ENCODE data around the gene ARHGEF7. TPM values are rescaled to one million over a fixed set of nuclear protein-coding genes. Genes with fewer than 3 reads are reported as not detected.

The ARHGEF7 gene
- total RNA-seq, 2 donors from 2014 or later, result 49.5 to 53.5 TPM

DNA sequence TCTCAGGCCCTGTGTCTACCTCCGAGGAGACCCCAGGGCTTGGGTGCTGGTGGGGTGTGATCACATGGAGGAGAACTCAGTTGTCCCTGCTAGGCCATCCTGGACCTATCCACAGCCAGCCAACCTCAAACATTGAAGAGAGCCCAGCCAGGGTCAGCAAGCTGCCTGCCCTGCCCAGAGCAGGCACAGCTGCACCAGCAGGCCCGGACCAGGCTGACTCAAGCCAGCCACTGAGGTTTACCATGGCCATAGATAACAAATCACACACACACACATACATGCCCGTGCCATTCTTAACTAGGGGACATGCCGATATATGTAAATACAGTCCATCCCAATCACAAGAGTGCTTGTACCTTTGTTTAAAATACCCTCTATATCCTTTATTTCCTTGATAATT is 8.1 kb downstream of the ARHGEF7 start:
- Mint-ChIP-seq H3K27ac (no peak overlapping the region), H3K4me3 (no peak overlapping the region), H3K4me1 (no peaks in the 10 kb centered on the region), H3K36me3 (ENCODE audit: low read depth) (no peaks in the 10 kb centered on the region), H3K27me3 (ENCODE audit: insufficient read depth) (peaks cover 21% of the 10 kb centered on the region), H3K9me3 (no peaks in the 10 kb centered on the region)
- Histone ChIP-seq H3K27me3 (ENCODE audit: control insufficient read depth, insufficient read depth, low read length, poor library complexity, severe bottlenecking) (peaks cover 7% of the 10 kb centered on the region), H3K36me3 (ENCODE audit: control insufficient read depth, insufficient read depth, low read length) (no peaks in the 10 kb centered on the region), H3K9ac (ENCODE audit: extremely low read depth, low read length, poor library complexity, severe bottlenecking) (no peak overlapping the region), H3K27ac (ENCODE audit: low read depth, low read length) (no peak overlapping the region), H3K9me3 (ENCODE audit: control insufficient read depth, low read length) (no peaks in the 10 kb centered on the region), H3K4me1 (ENCODE audit: control insufficient read depth, insufficient read depth, low read length) (no peaks in the 10 kb centered on the region), H3K4me3 (ENCODE audit: low read length) (no peak overlapping the region)
- TF ChIP-seq, protein P1, sequence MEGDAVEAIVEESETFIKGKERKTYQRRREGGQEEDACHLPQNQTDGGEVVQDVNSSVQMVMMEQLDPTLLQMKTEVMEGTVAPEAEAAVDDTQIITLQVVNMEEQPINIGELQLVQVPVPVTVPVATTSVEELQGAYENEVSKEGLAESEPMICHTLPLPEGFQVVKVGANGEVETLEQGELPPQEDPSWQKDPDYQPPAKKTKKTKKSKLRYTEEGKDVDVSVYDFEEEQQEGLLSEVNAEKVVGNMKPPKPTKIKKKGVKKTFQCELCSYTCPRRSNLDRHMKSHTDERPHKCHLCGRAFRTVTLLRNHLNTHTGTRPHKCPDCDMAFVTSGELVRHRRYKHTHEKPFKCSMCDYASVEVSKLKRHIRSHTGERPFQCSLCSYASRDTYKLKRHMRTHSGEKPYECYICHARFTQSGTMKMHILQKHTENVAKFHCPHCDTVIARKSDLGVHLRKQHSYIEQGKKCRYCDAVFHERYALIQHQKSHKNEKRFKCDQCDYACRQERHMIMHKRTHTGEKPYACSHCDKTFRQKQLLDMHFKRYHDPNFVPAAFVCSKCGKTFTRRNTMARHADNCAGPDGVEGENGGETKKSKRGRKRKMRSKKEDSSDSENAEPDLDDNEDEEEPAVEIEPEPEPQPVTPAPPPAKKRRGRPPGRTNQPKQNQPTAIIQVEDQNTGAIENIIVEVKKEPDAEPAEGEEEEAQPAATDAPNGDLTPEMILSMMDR (conservative IDR thresholded peaks at IDR 0.05), result no peak
- WGBS, 2 experiments (ENCODE audit: insufficient coverage in 1 of 2, insufficient read length in 1 of 2), result 92 to 95% methylated on average over 2 to 4 of the region's 4 CpGs
- DNase-seq, result no peak

DNA sequence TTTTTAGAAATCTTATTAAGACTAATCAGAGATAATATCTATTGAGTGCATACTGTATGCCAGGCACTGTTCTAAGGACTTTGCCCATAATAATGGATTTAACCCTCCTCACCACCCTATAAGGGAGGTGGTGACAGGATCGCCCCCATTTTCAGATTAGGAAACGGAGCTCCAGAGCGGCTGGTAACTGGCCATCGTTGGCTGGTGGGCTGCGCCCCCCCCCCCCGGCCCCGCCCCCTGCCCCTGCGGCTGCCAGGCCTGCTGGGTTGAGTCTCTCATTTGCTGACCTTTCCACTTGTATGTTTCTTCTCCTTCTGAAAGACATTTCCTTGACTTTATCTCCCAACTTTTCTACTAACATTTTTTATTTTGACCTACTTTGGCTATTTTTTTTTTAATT is 8.5 kb downstream of the ARHGEF7 start:
- Mint-ChIP-seq H3K27me3 (ENCODE audit: insufficient read depth) (peaks cover 19% of the 10 kb centered on the region), H3K36me3 (ENCODE audit: low read depth) (no peaks in the 10 kb centered on the region), H3K4me1 (no peaks in the 10 kb centered on the region), H3K9me3 (no peaks in the 10 kb centered on the region), H3K27ac (no peak overlapping the region), H3K4me3 (no peak overlapping the region)
- Histone ChIP-seq H3K36me3 (ENCODE audit: control insufficient read depth, insufficient read depth, low read length) (no peaks in the 10 kb centered on the region), H3K9me3 (ENCODE audit: control insufficient read depth, low read length) (no peaks in the 10 kb centered on the region), H3K9ac (ENCODE audit: extremely low read depth, low read length, poor library complexity, severe bottlenecking) (no peak overlapping the region), H3K4me3 (ENCODE audit: low read length) (no peak overlapping the region), H3K4me1 (ENCODE audit: control insufficient read depth, insufficient read depth, low read length) (no peaks in the 10 kb centered on the region), H3K27ac (ENCODE audit: low read depth, low read length) (no peak overlapping the region), H3K27me3 (ENCODE audit: control insufficient read depth, insufficient read depth, low read length, poor library complexity, severe bottlenecking) (peaks cover 5% of the 10 kb centered on the region)
- TF ChIP-seq, protein P1 (conservative IDR thresholded peaks at IDR 0.05), result no peak
- WGBS, 2 experiments (ENCODE audit: insufficient coverage in 1 of 2, insufficient read length in 1 of 2), result 73 to 74% methylated on average over 4 to 8 of the region's 8 CpGs
- DNase-seq, result no peak

DNA sequence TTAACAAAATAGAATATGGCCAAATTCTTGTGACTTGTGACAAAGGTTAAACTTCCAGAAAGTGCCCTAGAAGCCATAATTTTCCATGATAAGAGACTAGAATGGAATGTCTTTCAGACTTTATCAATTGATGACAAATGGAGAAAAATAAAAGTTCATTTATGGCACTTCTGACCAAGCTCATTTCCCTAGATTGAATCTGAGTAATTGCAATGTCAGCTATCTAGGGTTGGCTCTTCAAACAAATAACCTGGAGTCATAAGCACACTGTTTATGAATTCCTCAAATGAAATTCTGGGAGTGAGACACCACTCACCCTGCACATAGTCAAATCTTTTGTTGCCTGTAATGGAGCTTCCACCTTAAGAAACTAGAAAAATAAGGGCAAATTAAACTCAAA is 11.4 kb downstream of the ARHGEF7 start:
- DNase-seq, result no peak
- Histone ChIP-seq H3K27me3 (ENCODE audit: control insufficient read depth, insufficient read depth, low read length, poor library complexity, severe bottlenecking) (peaks cover 9% of the 10 kb centered on the region), H3K9me3 (ENCODE audit: control insufficient read depth, low read length) (no peaks in the 10 kb centered on the region), H3K27ac (ENCODE audit: low read depth, low read length) (no peak overlapping the region), H3K36me3 (ENCODE audit: control insufficient read depth, insufficient read depth, low read length) (no peaks in the 10 kb centered on the region), H3K4me3 (ENCODE audit: low read length) (no peak overlapping the region), H3K9ac (ENCODE audit: extremely low read depth, low read length, poor library complexity, severe bottlenecking) (no peak overlapping the region), H3K4me1 (ENCODE audit: control insufficient read depth, insufficient read depth, low read length) (no peaks in the 10 kb centered on the region)
- Mint-ChIP-seq H3K4me3 (no peak overlapping the region), H3K4me1 (no peaks in the 10 kb centered on the region), H3K27ac (no peak overlapping the region), H3K27me3 (ENCODE audit: insufficient read depth) (peaks cover 15% of the 10 kb centered on the region), H3K9me3 (no peaks in the 10 kb centered on the region), H3K36me3 (ENCODE audit: low read depth) (no peaks in the 10 kb centered on the region)
- TF ChIP-seq, protein P1 (conservative IDR thresholded peaks at IDR 0.05), result no peak
